ENCODE measurements around the gene LARP1B. TPM values are rescaled to one million over a fixed set of nuclear protein-coding genes. Genes with fewer than 3 reads are reported as not detected.

Gene LARP1B
- total RNA-seq, 1 experiment from 2014 or later = 42.9 TPM

- Histone ChIP-seq H3K4ac (ENCODE audit: low read depth, low read length) (no peak overlapping the region), H3K14ac (ENCODE audit: insufficient read depth, low read length) (no peak overlapping the region), H2BK120ac (ENCODE audit: low read depth, low read length, poor library complexity, severe bottlenecking) (no peak overlapping the region), H4K8ac (replicated peaks; ENCODE audit: insufficient read length, low read depth, low read length) (no peak overlapping the region), H3K56ac (ENCODE audit: insufficient read length, low read depth, low read length) (no peak overlapping the region), H3K23ac (ENCODE audit: insufficient read length, low read depth, low read length) (no peak overlapping the region), H3K18ac (ENCODE audit: insufficient read length, low read depth, low read length) (no peak overlapping the region), H2BK12ac (ENCODE audit: insufficient read length, low read depth, low read length) (no peak overlapping the region), H2BK5ac (ENCODE audit: insufficient read length, low read length) (no peak overlapping the region), H3K27me3 (ENCODE audit: insufficient read depth, low read length) (no peaks in the 10 kb centered on the region), H2AFZ (ENCODE audit: low read length) (no peak overlapping the region), H3K79me2 (ENCODE audit: insufficient read depth, low read length) (no peaks in the 10 kb centered on the region), H2BK20ac (ENCODE audit: low read depth, low read length, poor library complexity, severe bottlenecking) (no peak overlapping the region), H2AK5ac (ENCODE audit: insufficient read length, low read length) (no peak overlapping the region), H3K27ac (ENCODE audit: insufficient read length, low read depth, low read length) (no peak overlapping the region), H3K4me2 (ENCODE audit: insufficient read depth, insufficient read length, low read length) (no peak overlapping the region), H3K23me2 (ENCODE audit: insufficient read length, low read depth, low read length, poor library complexity, severe bottlenecking) (no peaks in the 10 kb centered on the region), H3K79me1 (ENCODE audit: insufficient read depth, low read depth, low read length, poor library complexity, severe bottlenecking) (no peaks in the 10 kb centered on the region), H2BK15ac (ENCODE audit: low read depth, low read length) (no peak overlapping the region), H4K20me1 (ENCODE audit: control insufficient read depth, insufficient read depth, insufficient read length) (no peaks in the 10 kb centered on the region), H3K9ac (ENCODE audit: extremely low read depth, insufficient read length, low read length) (no peak overlapping the region), H4K5ac (ENCODE audit: insufficient read length, low read depth, low read length) (no peak overlapping the region), H3K4me1 (ENCODE audit: insufficient read depth, low read length) (no peaks in the 10 kb centered on the region), H3K9me3 (ENCODE audit: control insufficient read depth, low read depth, low read length) (no peaks in the 10 kb centered on the region), H3T11ph (ENCODE audit: low read length) (no peak overlapping the region), H4K91ac (ENCODE audit: insufficient read length, low read depth, low read length) (no peak overlapping the region)
- no peaks in the 10 kb centered on the region for H3K9me3 Mint-ChIP-seq
- H3K36me3 Mint-ChIP-seq (ENCODE audit: insufficient read depth in 1 of 3, low read depth in 3 of 3) = peaks cover 3 to 23% (median 12%) of the 10 kb centered on the region in 3 experiments; a peak in 5 of 7 replicates
- TF ChIP-seq CTCF (conservative IDR thresholded peaks at IDR 0.05) = no peak
- no peak for DNase-seq
- H3K27me3 Mint-ChIP-seq (ENCODE audit: low read depth) = no peaks in the 10 kb centered on the region
- H3K4me3 Mint-ChIP-seq = no peak overlapping the region
- no peak overlapping the region for H3K27ac Mint-ChIP-seq
- WGBS (ENCODE audit: extremely low coverage, insufficient read length, low lambda C conversion rate) = no CpG with 5 or more reads among the region's 3 CpGs
- H3K4me1 Mint-ChIP-seq = no peaks in the 10 kb centered on the region
Measured at GRCh38 chr4:128031756-128032384, 29.2 kb upstream of the LARP1B start.

Data from H9 (cell line).